Activated CD4-positive, alpha-beta memory T cell treated with anti-CD3 and anti-CD28 coated beads for 36 hours (primary cell): ENCODE measurements around the gene PREX1. TPM values are rescaled to one million over a fixed set of nuclear protein-coding genes. Genes with fewer than 3 reads are reported as not detected.

ENCODE experiments used
- CTCF ChIA-PET: fragments of 350-600 bp; sonication (Branson Sonifier 250); formaldehyde crosslinking; loops from one replicate; lab custom pipeline; 2021; ENCODE audit warnings: antibody characterized with exemption, inconsistent platforms; lab: Charles Lee
- POLR2A ChIA-PET: fragments of 350-600 bp; sonication (Branson Sonifier 250); formaldehyde crosslinking; loops from one replicate; lab custom pipeline; 2021; ENCODE audit warnings: antibody characterized with exemption; lab: Charles Lee
- DNase-seq: peaks from one replicate; pipeline ENCODE4 v3.0.0-alpha.2; 2020
- H3K27ac Mint-ChIP-seq: one replicate; pipeline ENCODE4 v1.8.0; 2021; ENCODE audit warnings: mixed read lengths
- H3K27me3 Mint-ChIP-seq: one replicate; pipeline ENCODE4 v1.8.0; 2021; ENCODE audit warnings: mixed read lengths
- H3K36me3 Mint-ChIP-seq: one replicate; pipeline ENCODE4 v1.8.0; 2021; ENCODE audit warnings: mixed read lengths
- H3K4me1 Mint-ChIP-seq: one replicate; pipeline ENCODE4 v1.8.0; 2021; ENCODE audit warnings: low read depth, mixed read lengths
- H3K4me3 Mint-ChIP-seq: one replicate; pipeline ENCODE4 v1.8.0; 2021; ENCODE audit warnings: mild to moderate bottlenecking, mixed read lengths
- H3K9me3 Mint-ChIP-seq: one replicate; pipeline ENCODE4 v1.8.0; 2021; ENCODE audit warnings: mixed read lengths
- intact Hi-C: fragments of 100-400 bp; cut with micrococcal nuclease; formaldehyde crosslinking; loops from one replicate; pipeline ENCODE4 v1.15.1; 2023
- total RNA-seq, 2 experiments: library from RNA; stranded (reverse); gene quantifications; one replicate each; pipeline ENCODE4 v1.2.3, GENCODE V29; 2021

The PREX1 gene
- total RNA-seq, 2 experiments from 2014 or later: 91.5 to 92.8 TPM

GRCh38 chr20:48597521-48598302, 230.1 kb downstream of the PREX1 start:
- Mint-ChIP-seq H3K36me3 (no peaks in the 10 kb centered on the region), H3K4me1 (no peaks in the 10 kb centered on the region), H3K27me3 (peaks cover 8% of the 10 kb centered on the region), H3K4me3 (no peak overlapping the region), H3K9me3 (no peaks in the 10 kb centered on the region), H3K27ac (no peak overlapping the region)
- no peak for DNase-seq
- POLR2A ChIA-PET: no interaction called here
- CTCF ChIA-PET: interaction anchor here (3.8 kb wide), 1 partner anchor 22 kb away, joined by 14 read pairs; no protein-coding TSS in a partner anchor
- intact Hi-C loops: no loop called here

- CTCF ChIA-PET: interaction anchor here (3.8 kb wide), 1 partner anchor 23 kb away, joined by 14 read pairs; no protein-coding TSS in a partner anchor
- no peak overlapping the region for H3K27ac Mint-ChIP-seq
- H3K9me3 Mint-ChIP-seq: no peaks in the 10 kb centered on the region
- no peaks in the 10 kb centered on the region for H3K4me1 Mint-ChIP-seq
- POLR2A ChIA-PET: no interaction called here
- no peak for DNase-seq
- no peak overlapping the region for H3K4me3 Mint-ChIP-seq
- H3K36me3 Mint-ChIP-seq: no peaks in the 10 kb centered on the region
- H3K27me3 Mint-ChIP-seq: peaks cover 8% of the 10 kb centered on the region
- intact Hi-C loops: no loop called here
Observed at GRCh38 chr20:48596334-48596898, 231.4 kb downstream of the PREX1 start.

GRCh38 chr20:48595495-48596333, 232.1 kb downstream of the PREX1 start:
- Mint-ChIP-seq H3K4me1 (no peaks in the 10 kb centered on the region), H3K27ac (no peak overlapping the region), H3K4me3 (no peak overlapping the region), H3K9me3 (no peaks in the 10 kb centered on the region), H3K36me3 (no peaks in the 10 kb centered on the region), H3K27me3 (peaks cover 7% of the 10 kb centered on the region)
- no peak for DNase-seq
- POLR2A ChIA-PET: no interaction called here
- intact Hi-C loops: no loop called here
- CTCF ChIA-PET: interaction anchor here (3.8 kb wide), 1 partner anchor 24 kb away, joined by 14 read pairs; no protein-coding TSS in a partner anchor

DNA sequence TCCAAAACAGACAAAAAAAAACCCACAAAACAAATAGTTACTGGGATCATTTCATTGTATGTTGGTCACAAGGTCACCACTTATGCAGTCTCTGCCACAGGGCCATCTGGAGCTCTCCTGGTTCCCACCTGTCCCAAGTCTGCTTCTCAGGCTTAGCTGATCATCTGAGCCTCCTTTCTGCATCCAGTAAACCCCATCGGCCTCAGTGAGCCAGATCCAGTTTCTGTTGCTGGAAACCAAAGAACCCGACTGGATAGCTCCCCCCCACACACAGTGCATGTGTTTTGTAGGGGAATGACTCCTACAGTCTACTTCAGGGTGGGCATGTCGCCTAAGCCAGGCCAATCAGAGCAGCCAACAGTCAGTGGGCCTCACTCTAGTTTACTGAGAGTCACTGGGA, 233.3 kb downstream of the PREX1 start:
- DNase-seq: no peak
- intact Hi-C loops: no loop called here
- H3K27ac Mint-ChIP-seq: no peak overlapping the region
- no peaks in the 10 kb centered on the region for H3K9me3 Mint-ChIP-seq
- peaks cover 6% of the 10 kb centered on the region for H3K27me3 Mint-ChIP-seq
- no peaks in the 10 kb centered on the region for H3K36me3 Mint-ChIP-seq
- no peaks in the 10 kb centered on the region for H3K4me1 Mint-ChIP-seq
- ChIA-PET POLR2A (no interaction called here), CTCF (interaction anchor here (3.8 kb wide), 1 partner anchor 25 kb away, joined by 14 read pairs; no protein-coding TSS in a partner anchor)
- H3K4me3 Mint-ChIP-seq: no peak overlapping the region

DNA sequence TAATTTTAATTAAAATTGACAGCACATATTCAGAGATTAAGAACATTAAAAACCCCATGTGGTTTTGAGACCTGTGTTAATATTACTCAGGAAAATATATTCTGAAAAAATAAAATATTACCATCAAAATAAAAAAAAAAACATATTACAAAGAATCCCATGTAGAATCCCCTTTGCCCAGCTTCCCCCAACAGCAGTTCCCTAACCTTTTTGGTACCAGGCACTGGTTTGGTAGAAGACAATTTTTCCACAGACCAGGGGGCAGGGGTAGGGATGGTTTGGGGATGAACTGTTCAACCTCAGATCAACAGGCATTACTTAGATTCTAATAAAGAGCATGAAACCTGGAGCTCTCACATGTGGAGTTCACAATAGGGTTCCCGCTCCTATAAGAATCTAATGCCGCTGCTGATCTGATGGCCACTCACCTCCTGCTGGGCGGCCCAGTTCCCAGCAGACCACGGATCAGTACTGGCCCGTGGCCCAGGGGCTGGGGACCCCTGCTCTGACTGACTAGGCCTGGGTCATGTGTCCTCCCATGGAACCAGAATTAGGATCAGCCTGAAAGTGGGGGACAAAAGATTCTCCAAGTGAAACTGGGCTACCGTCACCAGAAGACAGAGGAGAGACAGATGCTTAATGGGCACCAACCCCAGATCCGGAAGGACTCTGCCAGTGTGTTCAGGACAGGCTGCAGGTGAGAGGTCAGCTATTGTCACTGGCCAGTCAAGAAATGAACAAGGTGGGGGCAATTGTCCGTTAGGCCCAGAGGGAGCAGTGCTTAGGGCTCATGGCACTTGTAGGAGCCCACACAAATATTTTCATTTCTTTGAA, 235.5 kb downstream of the PREX1 start:
- intact Hi-C loops: no loop called here
- DNase-seq: no peak
- ChIA-PET CTCF (interaction anchor here (1.4 kb wide), 1 partner anchor 28 kb away, joined by 3 read pairs; no protein-coding TSS in a partner anchor), POLR2A (no interaction called here)
- H3K4me3 Mint-ChIP-seq: no peak overlapping the region
- H3K4me1 Mint-ChIP-seq: no peaks in the 10 kb centered on the region
- H3K27ac Mint-ChIP-seq: no peak overlapping the region
- H3K9me3 Mint-ChIP-seq: no peaks in the 10 kb centered on the region
- H3K36me3 Mint-ChIP-seq: no peaks in the 10 kb centered on the region
- H3K27me3 Mint-ChIP-seq: peaks cover 5% of the 10 kb centered on the region

DNA sequence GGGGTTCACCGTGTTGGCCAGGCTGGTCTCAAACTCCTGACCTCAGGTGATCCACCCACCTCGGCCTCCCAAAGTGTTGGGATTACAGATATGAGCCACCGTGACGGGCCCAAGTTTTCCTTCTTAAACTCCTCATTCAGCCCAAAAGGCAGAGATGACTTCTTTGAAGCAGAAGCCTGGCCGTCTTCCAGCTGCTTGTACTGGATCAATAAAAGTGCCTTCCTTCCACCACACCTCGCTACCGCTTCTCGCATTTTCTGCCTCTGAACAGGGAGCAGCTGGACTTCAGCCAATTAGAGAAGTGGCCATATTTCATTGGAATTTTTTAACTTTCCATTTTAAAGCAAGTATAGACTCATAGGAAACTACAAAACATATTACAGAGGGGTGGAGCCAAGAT, 241.1 kb downstream of the PREX1 start:
- intact Hi-C loops: no loop called here
- no peaks in the 10 kb centered on the region for H3K9me3 Mint-ChIP-seq

DNA sequence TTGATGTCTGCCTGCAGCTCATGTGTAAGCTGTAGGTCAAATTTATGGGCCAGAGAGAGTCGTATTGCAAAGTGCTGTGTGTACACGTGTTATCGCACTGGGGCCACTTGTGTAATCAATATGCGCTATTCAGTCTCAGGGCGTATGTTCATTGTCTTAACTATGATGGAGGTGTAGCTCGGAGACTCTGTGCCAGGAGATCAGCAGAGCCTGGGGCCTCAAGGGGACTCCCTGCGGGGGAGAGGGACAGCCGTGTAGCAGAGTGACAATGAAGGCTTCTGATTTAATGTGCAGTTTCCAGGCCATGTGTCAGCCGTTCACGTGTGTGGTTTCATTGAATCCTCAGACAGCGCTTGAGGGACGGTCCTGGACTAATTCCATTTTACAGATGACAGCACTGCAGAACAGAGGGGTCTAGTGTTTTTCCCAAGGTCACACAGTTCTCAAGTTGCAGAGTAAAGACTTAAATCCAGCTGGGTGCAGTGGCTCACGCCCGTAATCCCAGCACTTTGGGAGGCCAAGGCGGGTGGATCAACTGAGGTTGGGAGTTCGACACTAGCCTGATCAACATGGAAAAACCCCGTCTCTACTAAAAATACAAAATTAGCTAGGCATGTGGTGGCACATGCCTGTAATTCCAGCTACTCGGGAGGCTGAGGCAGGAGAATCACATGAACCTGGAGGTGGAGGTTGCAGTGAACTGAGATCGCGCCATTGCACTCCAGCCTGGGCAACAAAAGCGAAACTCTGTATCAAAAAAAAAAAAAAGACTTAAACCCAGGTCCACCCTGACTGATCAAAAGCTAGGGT, 242.5 kb downstream of the PREX1 start:
- intact Hi-C loops: no loop called here

More for the DNA sequence above, 241.1 kb downstream of the PREX1 start:
- Mint-ChIP-seq H3K4me3 (no peak overlapping the region), H3K4me1 (no peaks in the 10 kb centered on the region), H3K27ac (no peak overlapping the region), H3K27me3 (peaks cover 25% of the 10 kb centered on the region), H3K36me3 (no peaks in the 10 kb centered on the region)
- ChIA-PET POLR2A (no interaction called here), CTCF (interaction anchor here (1.3 kb wide), 1 partner anchor 34 kb away, joined by 4 read pairs; no protein-coding TSS in a partner anchor)
- no peak for DNase-seq

GRCh38 chr20:48584391-48585060, 243.3 kb downstream of the PREX1 start:
- Mint-ChIP-seq H3K9me3 (no peaks in the 10 kb centered on the region), H3K4me1 (no peaks in the 10 kb centered on the region), H3K27ac (no peak overlapping the region), H3K27me3 (peaks cover 25% of the 10 kb centered on the region), H3K36me3 (no peaks in the 10 kb centered on the region), H3K4me3 (no peak overlapping the region)
- ChIA-PET POLR2A (no interaction called here), CTCF (no interaction called here)
- intact Hi-C loops: no loop called here
- no peak for DNase-seq

More for the DNA sequence above, 242.5 kb downstream of the PREX1 start:
- DNase-seq: no peak
- Mint-ChIP-seq H3K27ac (no peak overlapping the region), H3K4me1 (no peaks in the 10 kb centered on the region), H3K4me3 (no peak overlapping the region), H3K27me3 (peaks cover 25% of the 10 kb centered on the region), H3K9me3 (no peaks in the 10 kb centered on the region), H3K36me3 (no peaks in the 10 kb centered on the region)
- CTCF ChIA-PET: interaction anchor here (1.3 kb wide), 1 partner anchor 35 kb away, joined by 4 read pairs; no protein-coding TSS in a partner anchor
- POLR2A ChIA-PET: no interaction called here

GRCh38 chr20:48583801-48584200, 244.0 kb downstream of the PREX1 start:
- intact Hi-C loops: no loop called here
- Mint-ChIP-seq H3K36me3 (no peaks in the 10 kb centered on the region), H3K4me1 (no peaks in the 10 kb centered on the region), H3K27ac (no peak overlapping the region), H3K4me3 (no peak overlapping the region), H3K9me3 (no peaks in the 10 kb centered on the region), H3K27me3 (peaks cover 27% of the 10 kb centered on the region)
- no peak for DNase-seq
- ChIA-PET POLR2A (no interaction called here), CTCF (no interaction called here)

- no peak overlapping the region for H3K4me3 Mint-ChIP-seq
- ChIA-PET CTCF (interaction anchor here (1.2 kb wide), 1 partner anchor 38 kb away, joined by 5 read pairs; no protein-coding TSS in a partner anchor), POLR2A (no interaction called here)
- DNase-seq: no peak
- no peaks in the 10 kb centered on the region for H3K9me3 Mint-ChIP-seq
- peaks cover 25% of the 10 kb centered on the region for H3K27me3 Mint-ChIP-seq
- no peaks in the 10 kb centered on the region for H3K4me1 Mint-ChIP-seq
- no peaks in the 10 kb centered on the region for H3K36me3 Mint-ChIP-seq
- intact Hi-C loops: no loop called here
- H3K27ac Mint-ChIP-seq: no peak overlapping the region
Observed at GRCh38 chr20:48583171-48583570, 244.6 kb downstream of the PREX1 start.
